ENCODE results near the gene CD28. TPM values are rescaled to one million over a fixed set of nuclear protein-coding genes. Genes with fewer than 3 reads are reported as not detected.

Gene CD28
- total and polyA plus RNA-seq, 4 donors = 1.0 to 11.0 (median 5.7) TPM

DNA sequence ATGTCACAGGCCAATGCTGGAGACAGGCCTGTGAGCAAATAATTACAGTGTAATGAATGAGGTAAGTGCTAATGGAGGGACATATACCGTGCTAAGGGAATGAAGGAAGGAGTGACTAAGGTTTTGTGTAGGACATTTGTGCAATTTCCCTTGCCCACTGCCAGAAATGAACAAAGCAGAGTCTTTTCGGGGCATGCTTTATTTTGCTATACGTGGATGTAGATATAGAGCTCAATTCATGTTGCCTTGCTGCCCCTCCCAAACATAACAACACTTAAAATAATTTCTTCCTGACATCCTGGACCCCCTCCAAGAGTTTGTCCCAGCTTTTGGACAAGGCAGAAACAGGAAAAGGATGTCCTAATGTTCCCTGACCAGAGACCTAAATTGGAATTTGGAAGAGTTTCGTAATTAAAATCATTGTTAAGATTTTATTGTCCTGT is 23.7 kb upstream of the CD28 start:
- no peaks in the 10 kb centered on the region for H3K36me3 ChIP-seq (ENCODE audit: control insufficient read depth in 1 of 2, insufficient read depth in 2 of 2, low read length in 1 of 2)
- H3K9me3 ChIP-seq (ENCODE audit: control insufficient read depth, low read length) = no peaks in the 10 kb centered on the region
- ATAC-seq (ENCODE audit: low FRiP score) (peak; percentile 49), DNase-seq (no peak)
- H3K27ac ChIP-seq (ENCODE audit: low read depth in 1 of 2, low read length in 2 of 2) = peak overlapping the region; percentile 61 to 92
- no peaks in the 10 kb centered on the region for H3K27me3 ChIP-seq (ENCODE audit: control insufficient read depth in 1 of 2, insufficient read depth in 2 of 2, low read length in 1 of 2)
- intact Hi-C loops (cut with DNase I) = loop anchor here in 1 of 2 donors (1.0 to 10.0 kb wide), 3 partner anchors 101 to 562 kb away; no protein-coding TSS in a partner anchor
- H3K4me1 ChIP-seq (ENCODE audit: control insufficient read depth in 1 of 2, insufficient read depth in 2 of 2, low read length in 2 of 2) = peaks cover 11 to 14% of the 10 kb centered on the region in 2 donors
- 3 to 7% methylated on average over 4 of the region's 4 CpGs for WGBS, 2 donors
- H3K4me3 ChIP-seq (ENCODE audit: low read length in 2 of 2) = no peak overlapping the region

DNA sequence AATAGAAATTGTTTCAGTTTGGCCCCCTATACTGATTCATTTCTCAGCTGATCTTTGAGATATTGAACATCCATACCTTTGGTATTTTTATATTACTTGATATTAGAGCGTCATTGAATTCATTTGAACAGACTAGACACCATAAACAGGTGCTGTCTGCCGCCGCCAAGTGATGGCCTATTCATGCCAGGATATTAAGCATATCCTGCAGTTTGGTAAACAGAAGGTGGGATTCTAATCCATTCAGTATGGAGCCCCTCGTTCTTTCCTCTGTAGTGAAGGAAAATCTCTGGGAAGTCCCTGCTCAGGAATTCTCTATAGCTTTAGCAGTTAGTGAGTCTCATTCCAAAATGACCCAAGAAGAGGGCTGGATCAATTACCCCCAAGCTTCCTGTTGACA is 23.0 kb upstream of the CD28 start:
- Histone ChIP-seq H3K36me3 (ENCODE audit: control insufficient read depth in 1 of 2, insufficient read depth in 2 of 2, low read length in 1 of 2) (no peaks in the 10 kb centered on the region), H3K27ac (ENCODE audit: low read depth in 1 of 2, low read length in 2 of 2) (peak overlapping the region; percentile 100), H3K4me3 (ENCODE audit: low read length in 2 of 2) (no peak overlapping the region), H3K9me3 (ENCODE audit: control insufficient read depth, low read length) (no peaks in the 10 kb centered on the region), H3K4me1 (ENCODE audit: control insufficient read depth in 1 of 2, insufficient read depth in 2 of 2, low read length in 2 of 2) (peaks cover 11 to 14% of the 10 kb centered on the region in 2 donors), H3K27me3 (ENCODE audit: control insufficient read depth in 1 of 2, insufficient read depth in 2 of 2, low read length in 1 of 2) (no peaks in the 10 kb centered on the region)
- WGBS, 2 donors = 87 to 91% methylated on average over 4 of the region's 4 CpGs
- DNase-seq (no peak), ATAC-seq (ENCODE audit: low FRiP score) (no peak)
- intact Hi-C loops (cut with DNase I) = loop anchor here in 1 of 2 donors (5.0 to 10.0 kb wide), 2 partner anchors 119 to 561 kb away; no protein-coding TSS in a partner anchor

DNA sequence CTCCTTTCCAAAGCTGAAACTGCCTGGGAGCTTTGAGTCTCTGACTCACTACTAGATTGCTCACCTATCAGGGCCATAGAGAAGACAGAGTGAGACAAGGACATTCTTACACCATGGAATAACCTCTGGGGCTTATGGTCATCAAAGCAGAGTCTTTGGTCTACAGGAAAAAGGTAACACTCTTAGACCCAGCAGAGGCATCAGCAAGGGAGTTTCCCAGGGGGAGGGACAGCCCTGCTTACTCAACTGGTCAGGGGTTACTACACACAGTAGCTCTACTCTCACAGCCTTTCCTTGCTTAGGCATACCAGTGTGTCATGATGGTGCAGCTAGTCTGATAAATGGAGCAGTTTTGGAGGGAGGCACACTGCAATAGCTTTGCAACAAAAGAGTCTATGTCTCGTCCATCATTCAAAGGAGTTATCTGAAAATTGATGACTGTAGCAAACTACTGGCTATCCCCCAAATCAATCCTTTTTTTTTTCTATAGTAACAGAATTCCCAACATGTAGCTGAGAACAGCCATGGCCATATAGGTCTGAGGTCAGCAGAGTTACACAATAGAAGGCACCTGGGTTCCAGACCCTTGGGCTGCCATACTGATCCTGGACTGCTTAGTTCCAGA is 22.4 kb upstream of the CD28 start:
- H3K36me3 ChIP-seq (ENCODE audit: control insufficient read depth in 1 of 2, insufficient read depth in 2 of 2, low read length in 1 of 2) = no peaks in the 10 kb centered on the region
- H3K4me1 ChIP-seq (ENCODE audit: control insufficient read depth in 1 of 2, insufficient read depth in 2 of 2, low read length in 2 of 2) = peaks cover 11 to 14% of the 10 kb centered on the region in 2 donors
- H3K9me3 ChIP-seq (ENCODE audit: control insufficient read depth, low read length) = no peaks in the 10 kb centered on the region
- H3K4me3 ChIP-seq (ENCODE audit: low read length in 2 of 2) = no peak overlapping the region
- 81 to 91% methylated on average over 1 of the region's 1 CpG for WGBS, 2 donors
- H3K27ac ChIP-seq (ENCODE audit: low read depth in 1 of 2, low read length in 2 of 2) = peak overlapping the region; percentile 100
- intact Hi-C loops (cut with DNase I) = loop anchor here in 1 of 2 donors (5.0 to 10.0 kb wide), 2 partner anchors 118 to 561 kb away; no protein-coding TSS in a partner anchor
- no peak for ATAC-seq (ENCODE audit: low FRiP score)
- H3K27me3 ChIP-seq (ENCODE audit: control insufficient read depth in 1 of 2, insufficient read depth in 2 of 2, low read length in 1 of 2) = no peaks in the 10 kb centered on the region
- DNase-seq = peak in 1 of 2 donors; percentile 58

DNA sequence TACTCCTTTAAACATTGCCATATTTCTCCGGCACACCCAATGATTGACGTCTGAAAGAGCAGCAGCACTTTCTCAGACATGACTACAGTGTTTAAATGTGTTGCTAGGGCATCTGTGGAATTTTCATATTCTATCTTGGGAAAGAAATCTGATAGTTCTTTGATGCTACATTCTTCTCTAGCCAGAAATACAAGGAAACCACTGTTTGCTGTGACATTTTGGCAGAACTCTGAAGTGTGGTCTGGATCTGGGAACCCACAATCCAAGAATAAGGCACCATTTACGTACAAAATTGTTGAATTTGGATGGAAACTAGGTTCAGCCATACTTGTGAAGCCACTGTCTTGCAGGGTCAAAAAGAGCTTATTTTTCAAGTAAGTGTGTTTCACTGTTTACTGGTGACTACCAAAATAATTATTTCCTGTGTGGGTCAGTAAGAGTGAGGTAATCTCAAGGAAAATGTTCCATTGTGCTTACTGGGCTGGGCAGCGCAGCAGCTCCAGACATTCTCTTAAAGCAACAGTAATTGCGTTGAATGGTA is 21.3 kb upstream of the CD28 start:
- DNase-seq = peak in 1 of 2 donors; percentile 61
- Histone ChIP-seq H3K27ac (ENCODE audit: low read depth in 1 of 2, low read length in 2 of 2) (peak overlapping the region; percentile 100), H3K9me3 (ENCODE audit: control insufficient read depth, low read length) (no peaks in the 10 kb centered on the region), H3K27me3 (ENCODE audit: control insufficient read depth in 1 of 2, insufficient read depth in 2 of 2, low read length in 1 of 2) (no peaks in the 10 kb centered on the region), H3K4me3 (ENCODE audit: low read length in 2 of 2) (no peak overlapping the region), H3K4me1 (ENCODE audit: control insufficient read depth in 1 of 2, insufficient read depth in 2 of 2, low read length in 2 of 2) (peaks cover 11 to 14% of the 10 kb centered on the region in 2 donors), H3K36me3 (ENCODE audit: control insufficient read depth in 1 of 2, insufficient read depth in 2 of 2, low read length in 1 of 2) (no peaks in the 10 kb centered on the region)
- peak; percentile 60 for ATAC-seq (ENCODE audit: low FRiP score)
- intact Hi-C loops (cut with DNase I) = loop anchor here (5.0 to 10.0 kb wide), 3 partner anchors 103 to 560 kb away; no protein-coding TSS in a partner anchor
- WGBS, 2 donors = 4 to 7% methylated on average over 5 of the region's 5 CpGs

DNA sequence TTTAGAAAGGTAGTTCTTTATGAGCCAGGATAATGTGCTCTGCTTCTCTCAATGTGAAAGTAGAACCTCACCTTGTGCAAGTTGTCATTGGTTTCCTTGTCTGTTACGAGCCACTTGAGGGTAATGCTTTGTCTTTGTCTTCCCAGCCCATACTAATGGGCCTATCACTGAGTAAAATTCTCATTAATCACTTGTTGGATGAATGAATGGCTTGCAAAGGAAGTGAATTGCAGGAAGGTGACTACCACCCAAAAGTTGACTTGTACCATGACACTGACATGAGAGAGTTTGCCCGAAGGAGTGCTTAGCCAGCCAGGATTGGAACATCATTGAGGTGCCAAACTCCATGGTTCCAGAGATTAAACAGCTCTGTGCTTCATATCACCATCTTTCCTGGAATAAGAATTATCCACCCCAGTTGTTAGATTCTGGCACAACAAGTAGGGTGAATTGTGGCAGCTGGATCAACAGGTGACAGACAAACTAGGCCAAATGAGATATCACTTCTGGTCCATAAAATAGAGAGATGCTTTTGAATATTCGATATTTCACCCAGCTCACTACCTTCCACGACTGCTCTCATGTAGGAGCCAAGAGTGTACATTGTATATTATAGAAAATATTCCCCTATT is 20.5 kb upstream of the CD28 start:
- Histone ChIP-seq H3K4me3 (ENCODE audit: low read length in 2 of 2) (no peak overlapping the region), H3K27me3 (ENCODE audit: control insufficient read depth in 1 of 2, insufficient read depth in 2 of 2, low read length in 1 of 2) (no peaks in the 10 kb centered on the region), H3K4me1 (ENCODE audit: control insufficient read depth in 1 of 2, insufficient read depth in 2 of 2, low read length in 2 of 2) (peaks cover 11 to 14% of the 10 kb centered on the region in 2 donors), H3K27ac (ENCODE audit: low read depth in 1 of 2, low read length in 2 of 2) (peak overlapping the region; percentile 97 to 100), H3K36me3 (ENCODE audit: control insufficient read depth in 1 of 2, insufficient read depth in 2 of 2, low read length in 1 of 2) (no peaks in the 10 kb centered on the region), H3K9me3 (ENCODE audit: control insufficient read depth, low read length) (no peaks in the 10 kb centered on the region)
- ATAC-seq (ENCODE audit: low FRiP score) = no peak
- intact Hi-C loops (cut with DNase I) = loop anchor here (5.0 to 10.0 kb wide), 3 partner anchors 104 to 559 kb away; no protein-coding TSS in a partner anchor
- DNase-seq = no peak
- 82 to 84% methylated on average over 4 of the region's 4 CpGs for WGBS, 2 donors

DNA sequence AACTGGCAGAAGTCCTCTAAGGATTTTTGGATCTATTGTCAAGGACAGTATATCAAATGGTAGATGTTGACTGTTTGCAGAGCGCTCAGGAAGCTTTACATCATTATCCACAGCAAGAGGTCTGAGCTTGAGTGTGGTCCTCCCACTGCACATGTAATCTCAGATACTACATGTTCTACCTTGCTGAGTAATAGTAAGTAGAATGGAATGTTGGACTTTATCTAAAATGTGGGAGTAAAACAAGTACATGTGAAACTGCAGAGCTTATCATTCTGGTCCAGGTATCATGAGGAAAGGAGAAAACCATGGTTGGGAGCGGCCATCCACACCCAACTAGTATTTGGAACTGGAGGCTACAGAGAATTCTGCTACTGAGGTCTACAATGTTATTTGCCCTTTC is 19.3 kb upstream of the CD28 start:
- Histone ChIP-seq H3K4me1 (ENCODE audit: control insufficient read depth in 1 of 2, insufficient read depth in 2 of 2, low read length in 2 of 2) (peaks cover 11 to 14% of the 10 kb centered on the region in 2 donors), H3K36me3 (ENCODE audit: control insufficient read depth in 1 of 2, insufficient read depth in 2 of 2, low read length in 1 of 2) (no peaks in the 10 kb centered on the region), H3K4me3 (ENCODE audit: low read length in 2 of 2) (no peak overlapping the region), H3K27ac (ENCODE audit: low read depth in 1 of 2, low read length in 2 of 2) (peak overlapping the region in 1 of 2 donors; percentile 33), H3K9me3 (ENCODE audit: control insufficient read depth, low read length) (no peaks in the 10 kb centered on the region), H3K27me3 (ENCODE audit: control insufficient read depth in 1 of 2, insufficient read depth in 2 of 2, low read length in 1 of 2) (no peaks in the 10 kb centered on the region)
- ATAC-seq (ENCODE audit: low FRiP score) (no peak), DNase-seq (no peak)
- 67 to 98% methylated on average over 2 of the region's 2 CpGs for WGBS, 2 donors
- intact Hi-C loops (cut with DNase I) = loop anchor here (5.0 to 10.0 kb wide), 3 partner anchors 105 to 558 kb away; no protein-coding TSS in a partner anchor

DNA sequence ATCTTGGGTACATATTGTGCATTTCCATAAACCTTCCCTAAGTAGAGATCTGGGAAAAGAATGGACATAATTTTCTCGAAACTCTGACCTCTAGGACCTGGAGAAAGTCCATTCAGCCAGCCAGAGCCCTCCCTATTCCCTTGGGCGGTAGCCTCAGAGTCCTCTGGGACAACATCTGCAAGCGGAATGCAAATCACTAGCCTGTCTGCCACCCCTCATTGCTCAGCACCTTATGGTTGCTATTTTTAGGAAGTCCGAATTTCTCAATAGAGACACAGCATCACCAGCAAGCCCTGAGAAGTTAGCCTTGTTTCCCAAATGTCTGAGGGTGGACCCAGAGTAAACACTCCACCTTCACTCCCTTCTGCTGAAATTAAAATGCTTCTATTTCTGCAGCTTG is 17.6 kb upstream of the CD28 start:
- 1 to 3% methylated on average over 4 of the region's 4 CpGs for WGBS, 2 donors
- Histone ChIP-seq H3K36me3 (ENCODE audit: control insufficient read depth in 1 of 2, insufficient read depth in 2 of 2, low read length in 1 of 2) (no peaks in the 10 kb centered on the region), H3K9me3 (ENCODE audit: control insufficient read depth, low read length) (no peaks in the 10 kb centered on the region), H3K27ac (ENCODE audit: low read depth in 1 of 2, low read length in 2 of 2) (peak overlapping the region in 1 of 2 donors; percentile 70), H3K4me3 (ENCODE audit: low read length in 2 of 2) (no peak overlapping the region), H3K27me3 (ENCODE audit: control insufficient read depth in 1 of 2, insufficient read depth in 2 of 2, low read length in 1 of 2) (no peaks in the 10 kb centered on the region), H3K4me1 (ENCODE audit: control insufficient read depth in 1 of 2, insufficient read depth in 2 of 2, low read length in 2 of 2) (peaks cover 9 to 10% of the 10 kb centered on the region in 2 donors)
- intact Hi-C loops (cut with DNase I) = loop anchor here (5.0 to 10.0 kb wide), 3 partner anchors 106 to 556 kb away; no protein-coding TSS in a partner anchor
- ATAC-seq (ENCODE audit: low FRiP score) = no peak
- DNase-seq = peak; percentile 67 to 77

DNA sequence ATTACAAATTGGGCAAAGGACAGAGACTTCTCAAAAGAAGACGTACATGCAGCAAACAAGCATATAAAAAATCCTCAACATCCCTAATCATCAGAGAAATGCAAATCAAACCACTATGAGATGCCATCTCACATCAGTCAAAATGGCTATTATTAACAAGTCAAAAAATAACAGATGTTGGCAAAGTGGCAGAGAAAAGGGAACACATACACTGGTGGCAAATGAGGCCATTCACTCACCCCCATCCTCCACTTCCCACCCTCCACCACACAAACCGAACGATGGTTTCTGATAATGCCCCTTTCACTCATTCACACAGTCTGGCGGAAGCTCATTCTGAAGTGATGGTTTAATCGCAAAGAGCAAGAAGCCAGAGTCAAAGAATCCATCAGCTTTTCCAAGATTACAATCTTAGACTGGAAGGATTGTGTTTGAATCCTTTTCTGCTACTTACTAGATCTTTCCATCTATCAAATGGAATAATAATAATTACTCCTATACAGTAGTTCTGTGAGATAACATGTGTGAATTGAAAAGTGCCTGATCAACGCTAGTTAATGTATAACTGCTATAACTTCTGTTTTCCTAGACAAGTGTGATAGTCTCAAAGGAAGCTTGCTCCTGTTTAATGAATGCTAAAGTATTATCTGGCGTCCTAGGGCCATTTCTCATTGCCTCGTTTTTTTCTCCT is 16.9 kb upstream of the CD28 start:
- Histone ChIP-seq H3K4me1 (ENCODE audit: control insufficient read depth in 1 of 2, insufficient read depth in 2 of 2, low read length in 2 of 2) (peaks cover 4 to 7% of the 10 kb centered on the region in 2 donors), H3K27ac (ENCODE audit: low read depth in 1 of 2, low read length in 2 of 2) (peak overlapping the region in 1 of 2 donors; percentile 54), H3K36me3 (ENCODE audit: control insufficient read depth in 1 of 2, insufficient read depth in 2 of 2, low read length in 1 of 2) (no peaks in the 10 kb centered on the region), H3K4me3 (ENCODE audit: low read length in 2 of 2) (no peak overlapping the region), H3K9me3 (ENCODE audit: control insufficient read depth, low read length) (no peaks in the 10 kb centered on the region), H3K27me3 (ENCODE audit: control insufficient read depth in 1 of 2, insufficient read depth in 2 of 2, low read length in 1 of 2) (no peaks in the 10 kb centered on the region)
- intact Hi-C loops (cut with DNase I) = loop anchor here (5.0 to 10.0 kb wide), 3 partner anchors 107 to 555 kb away; no protein-coding TSS in a partner anchor
- 72 to 78% methylated on average over 8 of the region's 8 CpGs for WGBS, 2 donors
- no peak for DNase-seq
- no peak for ATAC-seq (ENCODE audit: low FRiP score)

Data from aorta (tissue), 5 donors.